Measurements from ENCODE around the gene EPHB1. TPM values are rescaled to one million over a fixed set of nuclear protein-coding genes. Genes with fewer than 3 reads are reported as not detected.

The EPHB1 gene
- total RNA-seq, 4 donors from 2014 or later = 0.30 to 5.3 (median 2.6) TPM

DNA sequence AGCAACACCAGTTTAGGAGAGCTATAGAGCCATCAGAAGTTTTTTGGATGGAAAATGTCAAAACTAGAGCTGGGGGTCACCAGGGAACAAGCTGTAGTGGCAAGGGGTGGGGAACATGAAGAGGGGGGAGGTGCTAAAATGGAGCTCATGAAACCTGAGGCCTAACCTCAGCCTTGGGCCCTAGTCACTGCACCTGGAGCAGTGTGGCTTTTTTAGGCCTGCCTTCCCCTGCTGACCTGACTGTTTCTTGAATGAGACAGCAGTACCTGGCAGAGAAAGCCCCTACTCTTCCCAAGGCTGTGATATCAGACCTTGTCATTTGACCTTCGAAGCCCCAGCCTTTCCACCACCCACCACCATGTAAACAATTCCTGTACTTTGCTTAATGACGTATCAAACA lies 383.5 kb downstream of the EPHB1 start:
- 76 to 78% methylated on average over 2 of the region's 2 CpGs for WGBS, 2 donors

GRCh38 chr3:135181408-135181807 lies 386.3 kb downstream of the EPHB1 start:
- Histone ChIP-seq H3K4me3 (no peak overlapping the region), H3K36me3 (no peaks in the 10 kb centered on the region), H3K27ac (no peak overlapping the region), H3K4me1 (no peaks in the 10 kb centered on the region), H3K27me3 (no peaks in the 10 kb centered on the region), H3K9me3 (no peaks in the 10 kb centered on the region)
- TF ChIP-seq EP300 (IDR thresholded peaks at IDR 0.05) (no peak), POLR2A (IDR thresholded peaks at IDR 0.05) (no peak), CTCF (IDR thresholded peaks at IDR 0.05) (no peak)
- no peak for DNase-seq (ENCODE audit: low spot score in 2 of 2)
- WGBS, 2 donors = 64 to 70% methylated on average over 3 of the region's 3 CpGs

More for the DNA sequence above, 383.5 kb downstream of the EPHB1 start:
- H3K27me3 ChIP-seq = no peaks in the 10 kb centered on the region
- H3K36me3 ChIP-seq = no peaks in the 10 kb centered on the region
- no peak overlapping the region for H3K4me3 ChIP-seq
- no peak overlapping the region for H3K27ac ChIP-seq
- no peak for TF ChIP-seq POLR2A (IDR thresholded peaks at IDR 0.05)
- TF ChIP-seq EP300 (IDR thresholded peaks at IDR 0.05) = no peak
- no peak for TF ChIP-seq CTCF (IDR thresholded peaks at IDR 0.05)
- no peaks in the 10 kb centered on the region for H3K9me3 ChIP-seq
- no peak for DNase-seq (ENCODE audit: low spot score in 2 of 2)
- no peaks in the 10 kb centered on the region for H3K4me1 ChIP-seq

- H3K27ac ChIP-seq = no peak overlapping the region
- no peak overlapping the region for H3K4me3 ChIP-seq
- no peaks in the 10 kb centered on the region for H3K36me3 ChIP-seq
- no peaks in the 10 kb centered on the region for H3K4me1 ChIP-seq
- no peak for TF ChIP-seq POLR2A (IDR thresholded peaks at IDR 0.05)
- no peak for TF ChIP-seq EP300 (IDR thresholded peaks at IDR 0.05)
- no peak for TF ChIP-seq CTCF (IDR thresholded peaks at IDR 0.05)
- WGBS, 2 donors = 55 to 56% methylated on average over 3 of the region's 3 CpGs
- H3K27me3 ChIP-seq = no peaks in the 10 kb centered on the region
- no peaks in the 10 kb centered on the region for H3K9me3 ChIP-seq
- DNase-seq (ENCODE audit: low spot score in 2 of 2) = no peak
Observed at GRCh38 chr3:135182364-135182998, 387.4 kb downstream of the EPHB1 start.

GRCh38 chr3:135190658-135191057 lies 395.6 kb downstream of the EPHB1 start:
- 57 to 66% methylated on average over 2 of the region's 2 CpGs for WGBS, 2 donors
- no peaks in the 10 kb centered on the region for H3K27me3 ChIP-seq
- H3K4me1 ChIP-seq = no peaks in the 10 kb centered on the region
- H3K36me3 ChIP-seq = no peaks in the 10 kb centered on the region
- TF ChIP-seq POLR2A (IDR thresholded peaks at IDR 0.05) = no peak
- TF ChIP-seq EP300 (IDR thresholded peaks at IDR 0.05) = no peak
- TF ChIP-seq CTCF (IDR thresholded peaks at IDR 0.05) = no peak
- H3K9me3 ChIP-seq = no peaks in the 10 kb centered on the region
- no peak overlapping the region for H3K4me3 ChIP-seq
- no peak overlapping the region for H3K27ac ChIP-seq
- no peak for DNase-seq (ENCODE audit: low spot score in 2 of 2)

- no peaks in the 10 kb centered on the region for H3K36me3 ChIP-seq
- H3K4me1 ChIP-seq = no peaks in the 10 kb centered on the region
- no peaks in the 10 kb centered on the region for H3K27me3 ChIP-seq
- H3K9me3 ChIP-seq = no peaks in the 10 kb centered on the region
- H3K4me3 ChIP-seq = no peak overlapping the region
- TF ChIP-seq EP300 (IDR thresholded peaks at IDR 0.05) = no peak
- TF ChIP-seq POLR2A (IDR thresholded peaks at IDR 0.05) = no peak
- no peak for TF ChIP-seq CTCF (IDR thresholded peaks at IDR 0.05)
- DNase-seq (ENCODE audit: low spot score in 2 of 2) = no peak
- no peak overlapping the region for H3K27ac ChIP-seq
- 41 to 46% methylated on average over 4 of the region's 4 CpGs for WGBS, 2 donors
Observed at GRCh38 chr3:135191708-135192107, 396.6 kb downstream of the EPHB1 start.
